T-cell (primary cell): Measurements from ENCODE around the gene PIGH. TPM values are rescaled to one million over a fixed set of nuclear protein-coding genes. Genes with fewer than 3 reads are reported as not detected.
A peak's percentile ranks its signal among the peaks of the same experiment; 100 is the strongest.

Source experiments
- ATAC-seq, 4 experiments: fragments of 200-7000 bp in 3 of 4; fragments of 150-1000 bp in 1 of 4; cut with Tn5 transposase; replicated peaks in 1 of 4; 1 replicate in 3 of 4; 2 replicates in 1 of 4; pipeline ENCODE4 v1.10.0; 2021; ENCODE audit warnings: moderate library complexity in 3 of 4, mild to moderate bottlenecking in 2 of 4, moderate number of reproducible peaks in 1 of 4
- CTCF ChIA-PET, 2 donors: fragments of 300-600 bp; sonication (Branson Sonifier 250); formaldehyde crosslinking; loops; one replicate each; lab custom pipeline; 2022; ENCODE audit warnings: antibody characterized with exemption in 2 of 2; lab: Charles Lee
- POLR2A ChIA-PET, 2 donors: fragments of 300-600 bp; sonication (Branson Sonifier 250); formaldehyde crosslinking; loops; one replicate each; lab custom pipeline; 2022; ENCODE audit warnings: antibody characterized with exemption in 2 of 2; lab: Charles Lee
- DNase-seq, 35 experiments: peaks; one replicate each; pipeline versions ENCODE4 v3.0.0 to v3.0.0-alpha.2; 2013 to 2023
- H3K27ac ChIP-seq: one replicate; pipeline ENCODE4 v1.5.1; 2013; ENCODE audit warnings: low read length
- H3K27me3 ChIP-seq, 2 experiments: replicated peaks in 1 of 2; 1 replicate in 1 of 2; 2 replicates in 1 of 2; pipeline versions ENCODE4 v1.6.1 to v1.7.0; 2013; ENCODE audit warnings: low read length in 1 of 2, mixed read lengths in 1 of 2; ENCODE audit not compliant: control insufficient read depth in 2 of 2, insufficient read depth in 2 of 2; ENCODE audit errors: extremely low read depth in 1 of 2
- H3K36me3 ChIP-seq, 2 donors: 1 replicate in 1 of 2; 2 replicates in 1 of 2; pipeline versions ENCODE4 v1.6.1 to v1.7.0; 2013; ENCODE audit warnings: low read length in 1 of 2; ENCODE audit not compliant: control insufficient read depth in 2 of 2, insufficient read depth in 1 of 2; ENCODE audit errors: extremely low read depth in 1 of 2
- H3K4me1 ChIP-seq, 2 experiments: 1 replicate in 1 of 2; 2 replicates in 1 of 2; pipeline versions ENCODE4 v1.6.1 to v1.7.0; 2013; ENCODE audit warnings: low read length in 2 of 2, mixed read lengths in 1 of 2; ENCODE audit not compliant: insufficient read depth in 2 of 2, control insufficient read depth in 1 of 2; ENCODE audit errors: extremely low read depth in 1 of 2
- H3K4me3 ChIP-seq, 2 donors: 1 replicate in 1 of 2; 2 replicates in 1 of 2; pipeline versions ENCODE4 v1.5.1 to v1.7.0; 2013; ENCODE audit warnings: mild to moderate bottlenecking in 2 of 2, low read length in 1 of 2, moderate library complexity in 1 of 2; ENCODE audit not compliant: control insufficient read depth in 1 of 2; ENCODE audit errors: extremely low read depth in 1 of 2
- H3K9me3 ChIP-seq: 2 replicates; pipeline ENCODE4 v1.7.0; 2013
- H3K27ac Mint-ChIP-seq, 2 donors: one replicate each; pipeline ENCODE4 v1.8.0; 2020 to 2021; ENCODE audit warnings: mild to moderate bottlenecking in 2 of 2, mixed read lengths in 2 of 2
- H3K27me3 Mint-ChIP-seq, 2 donors: one replicate each; pipeline ENCODE4 v1.8.0; 2021 to 2022; ENCODE audit warnings: mixed read lengths in 2 of 2
- H3K36me3 Mint-ChIP-seq: one replicate; pipeline ENCODE4 v1.8.0; 2021; ENCODE audit warnings: mixed read lengths
- H3K4me1 Mint-ChIP-seq, 3 donors: one replicate each; pipeline ENCODE4 v1.8.0; 2020 to 2022; ENCODE audit warnings: mixed read lengths in 3 of 3, mild to moderate bottlenecking in 1 of 3
- H3K4me3 Mint-ChIP-seq, 3 donors: one replicate each; pipeline ENCODE4 v1.8.0; 2020 to 2022; ENCODE audit warnings: mild to moderate bottlenecking in 3 of 3, mixed read lengths in 3 of 3, moderate library complexity in 3 of 3
- H3K9me3 Mint-ChIP-seq, 3 donors: one replicate each; pipeline ENCODE4 v1.8.0; 2020 to 2022; ENCODE audit warnings: mixed read lengths in 3 of 3
- WGBS: methylation state at CpG from one replicate; pipeline ENCODE4 v1.1.5; 2013; ENCODE audit warnings: missing lambda C conversion rate; ENCODE audit not compliant: insufficient coverage; 5-methylcytosine and 5-hydroxymethylcytosine counted together
- total RNA-seq, 35 experiments: library from RNA in 6 of 35; stranded (reverse) in 6 of 35; fragments of 120-200 nt in 1 of 35; gene quantifications; one replicate each; pipeline versions ENCODE4 v1.2.1 to v1.2.4 and lab custom pipeline; 2013 to 2026

Gene PIGH, protein sequence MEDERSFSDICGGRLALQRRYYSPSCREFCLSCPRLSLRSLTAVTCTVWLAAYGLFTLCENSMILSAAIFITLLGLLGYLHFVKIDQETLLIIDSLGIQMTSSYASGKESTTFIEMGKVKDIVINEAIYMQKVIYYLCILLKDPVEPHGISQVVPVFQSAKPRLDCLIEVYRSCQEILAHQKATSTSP
- 10 to 100 TPM; 28.7 to 46.8 (median 35.1) TPM for total RNA-seq
- total RNA-seq (2013), result 27.2 TPM
- 22.5 to 41.5 (median 30.4) reads per million in 29 experiments for total RNA-seq (lab: John Stamatoyannopoulos, UW)

DNA sequence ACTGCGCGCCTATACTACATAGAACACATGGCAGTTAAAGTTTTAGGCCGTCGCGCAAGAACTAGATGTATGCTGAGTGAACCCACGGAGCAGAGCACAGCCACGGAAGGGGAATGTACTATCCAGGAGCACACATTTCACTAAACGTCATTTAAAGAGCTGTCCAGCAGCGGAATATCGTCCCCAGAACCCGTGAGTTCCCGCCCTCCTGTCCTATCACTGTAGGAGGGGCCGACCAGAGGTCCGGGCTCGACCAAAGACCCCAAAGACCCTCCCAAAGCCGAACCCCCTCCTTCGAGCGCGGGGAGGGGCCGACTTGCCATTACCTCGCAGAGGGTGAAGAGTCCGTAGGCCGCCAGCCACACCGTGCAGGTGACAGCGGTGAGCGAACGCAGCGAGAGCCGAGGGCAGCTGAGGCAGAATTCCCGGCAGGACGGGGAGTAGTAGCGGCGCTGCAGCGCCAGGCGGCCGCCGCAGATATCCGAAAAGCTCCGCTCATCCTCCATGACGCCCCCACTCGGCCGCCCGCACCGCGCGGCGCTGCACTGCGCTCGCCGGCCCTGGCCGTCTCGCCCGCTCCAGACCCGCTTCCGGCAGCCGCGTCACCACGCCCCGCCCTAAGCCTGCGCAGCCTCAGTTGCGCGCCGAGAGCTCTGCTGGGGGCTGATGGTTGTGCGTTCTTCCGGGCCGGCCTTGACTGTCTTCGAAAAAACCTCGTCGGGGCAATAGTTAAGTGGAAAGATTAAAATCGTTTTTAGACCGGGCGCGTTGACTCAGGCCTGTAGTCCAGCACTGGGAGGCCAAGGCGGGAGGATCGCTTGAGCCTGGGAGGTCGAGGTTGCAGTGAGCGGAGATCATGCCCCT is at the start of gene PIGH:
Gene PIGH, minus strand, starts transcription at position 571 of the 864 bp plus-strand sequence. Its CDS starts 65 bp downstream, at position 506.
- Mint-ChIP-seq H3K36me3 (peaks cover 9% of the 10 kb centered on the region), H3K4me1 (peaks cover 37 to 52% (median 48%) of the 10 kb centered on the region in 3 donors), H3K4me3 (peak within 1 kb of the TSS; percentile 87 to 98 (median 98)), H3K27ac (peak within 1 kb of the TSS; percentile 94 to 95), H3K9me3 (no peaks in the 10 kb centered on the region), H3K27me3 (no peaks in the 10 kb centered on the region)
- H3K9me3 ChIP-seq, result no peaks in the 10 kb centered on the region
- ATAC-seq, result peak; percentile 97
- no peaks in the 10 kb centered on the region for H3K36me3 ChIP-seq
- peak; percentile 84 to 97 (median 92) for DNase-seq
- POLR2A ChIA-PET, result interaction anchor here (0.5 to 1.8 kb wide), 15 partner anchors 13 to 1811 kb away, joined by 3 to 9 read pairs (median 3); partner anchors contain the start of gene ARG2 (in 2 of the 2)
- peak within 1 kb of the TSS; percentile 88 to 90 for H3K4me3 ChIP-seq
- H3K27ac ChIP-seq, result peak within 1 kb of the TSS; percentile 87
- H3K4me1 ChIP-seq, result peaks cover 11 to 14% of the 10 kb centered on the region in 2 experiments
- 3% methylated on average over 73 of the region's 77 CpGs for WGBS
- CTCF ChIA-PET, result interaction anchor here (0.5 to 3.2 kb wide), 18 partner anchors 8 to 240 kb away, joined by 3 to 27 read pairs (median 4); partner anchors contain the start of genes ARG2 (in 1 of the 2), ATP6V1D (in 1 of the 2), RDH11 (in 1 of the 2) and RDH12 (in 1 of the 2)
- H3K27me3 ChIP-seq, result no peaks in the 10 kb centered on the region

GRCh38 chr14:67646131-67646530 is 46.1 kb upstream of the PIGH start:
- ATAC-seq (no peak), DNase-seq (no peak)
- CTCF ChIA-PET, result no interaction called here
- Histone ChIP-seq H3K36me3 (peaks cover 12 to 37% of the 10 kb centered on the region in 2 donors), H3K9me3 (no peaks in the 10 kb centered on the region), H3K27ac (no peak overlapping the region), H3K4me3 (no peak overlapping the region), H3K27me3 (no peaks in the 10 kb centered on the region), H3K4me1 (no peaks in the 10 kb centered on the region)
- POLR2A ChIA-PET, result no interaction called here
- peaks cover 5 to 6% (median 6%) of the 10 kb centered on the region in 3 donors for H3K4me1 Mint-ChIP-seq
- H3K9me3 Mint-ChIP-seq, result no peaks in the 10 kb centered on the region
- H3K4me3 Mint-ChIP-seq, result no peak overlapping the region
- no CpG with 5 or more reads among the region's 3 CpGs for WGBS
- no peak overlapping the region for H3K27ac Mint-ChIP-seq
- H3K36me3 Mint-ChIP-seq, result peaks cover 35% of the 10 kb centered on the region
- H3K27me3 Mint-ChIP-seq, result no peaks in the 10 kb centered on the region

DNA sequence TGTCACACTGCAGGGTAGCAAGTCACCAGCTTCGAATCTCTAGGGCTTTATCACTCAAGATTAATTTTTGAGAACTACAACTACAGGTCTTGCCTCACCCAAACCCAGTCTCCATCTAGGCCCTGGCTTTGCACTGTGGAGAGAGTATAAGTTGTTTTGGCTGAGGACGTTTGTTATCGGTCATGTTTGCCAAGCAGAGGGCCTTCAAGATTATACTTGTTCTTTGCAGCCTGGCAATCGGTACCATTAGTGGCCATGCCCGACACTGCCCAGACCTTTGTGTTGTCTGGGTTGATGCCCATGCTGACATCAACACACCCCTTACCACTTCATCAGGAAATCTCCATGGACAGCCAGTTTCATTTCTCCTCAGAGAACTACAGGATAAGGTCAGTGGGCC is 45.3 kb upstream of the PIGH start:
- H3K27me3 ChIP-seq, result no peaks in the 10 kb centered on the region
- ChIA-PET POLR2A (no interaction called here), CTCF (interaction anchor here in 1 of 2 donors (0.7 kb wide), 1 partner anchor 9 kb away, joined by 3 read pairs; no protein-coding TSS in a partner anchor)
- H3K27me3 Mint-ChIP-seq, result no peaks in the 10 kb centered on the region
- H3K4me3 Mint-ChIP-seq, result no peak overlapping the region
- no peaks in the 10 kb centered on the region for H3K9me3 Mint-ChIP-seq
- H3K36me3 Mint-ChIP-seq, result peaks cover 29% of the 10 kb centered on the region
- no peaks in the 10 kb centered on the region for H3K4me1 ChIP-seq
- H3K9me3 ChIP-seq, result no peaks in the 10 kb centered on the region
- no peak overlapping the region for H3K27ac ChIP-seq
- no peak overlapping the region for H3K27ac Mint-ChIP-seq
- DNase-seq (no peak), ATAC-seq (no peak)
- peaks cover 8 to 30% of the 10 kb centered on the region in 2 donors for H3K36me3 ChIP-seq
- peaks cover 5 to 6% (median 6%) of the 10 kb centered on the region in 3 donors for H3K4me1 Mint-ChIP-seq
- no peak overlapping the region for H3K4me3 ChIP-seq
- 100% methylated on average over 3 of the region's 5 CpGs for WGBS

DNA sequence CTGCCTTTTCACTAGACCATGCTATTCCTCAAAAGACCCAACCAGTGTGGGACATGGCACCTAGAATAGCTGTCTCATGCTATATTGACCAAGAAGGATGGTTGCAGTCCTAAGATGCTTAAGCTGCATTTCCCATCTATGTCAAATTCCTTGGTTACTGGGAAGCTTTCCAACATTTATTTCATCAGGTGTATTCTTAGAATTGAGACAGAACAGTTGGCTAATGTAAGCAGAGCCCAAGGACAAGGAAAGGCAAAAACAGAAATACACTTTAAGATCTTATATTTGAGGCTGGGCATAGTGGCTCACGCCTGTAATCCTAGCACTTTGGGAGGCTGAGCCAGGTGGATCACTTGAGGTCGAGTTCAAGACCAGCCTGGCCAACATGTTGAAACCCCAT is 44.4 kb upstream of the PIGH start:
- Histone ChIP-seq H3K4me1 (no peaks in the 10 kb centered on the region), H3K4me3 (no peak overlapping the region), H3K9me3 (no peaks in the 10 kb centered on the region), H3K36me3 (peaks cover 3 to 20% of the 10 kb centered on the region in 2 donors), H3K27ac (no peak overlapping the region), H3K27me3 (no peaks in the 10 kb centered on the region)
- ATAC-seq (no peak), DNase-seq (no peak)
- no peak overlapping the region for H3K4me3 Mint-ChIP-seq
- H3K4me1 Mint-ChIP-seq, result peaks cover 5 to 6% (median 6%) of the 10 kb centered on the region in 3 donors
- 60% methylated on average over 1 of the region's 2 CpGs for WGBS
- peaks cover 22% of the 10 kb centered on the region for H3K36me3 Mint-ChIP-seq
- no peak overlapping the region for H3K27ac Mint-ChIP-seq
- no peaks in the 10 kb centered on the region for H3K9me3 Mint-ChIP-seq
- H3K27me3 Mint-ChIP-seq, result no peaks in the 10 kb centered on the region
- ChIA-PET CTCF (no interaction called here), POLR2A (interaction anchor here in 1 of 2 donors (1.4 kb wide), 1 partner anchor 14 kb away, joined by 4 read pairs; no protein-coding TSS in a partner anchor)

DNA sequence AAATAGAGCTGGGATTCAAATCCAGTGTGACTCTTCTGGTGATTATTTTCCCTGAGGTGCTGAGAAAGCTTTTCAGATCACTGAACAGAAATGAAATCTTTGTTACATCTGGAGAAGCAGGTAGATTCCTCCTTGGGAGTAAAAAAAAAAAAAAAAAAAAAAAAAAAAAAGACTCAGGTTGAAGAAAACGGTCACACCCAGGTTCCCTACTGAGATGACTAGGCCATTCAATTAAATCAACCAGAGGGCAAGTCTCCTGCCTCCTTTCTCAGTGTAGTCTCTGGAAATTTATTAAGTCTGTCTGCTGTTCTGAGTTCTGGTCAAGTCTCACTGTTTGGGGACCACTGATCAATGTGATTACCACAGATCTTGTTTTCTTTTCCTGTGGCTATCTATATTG is 43.6 kb upstream of the PIGH start:
- Histone ChIP-seq H3K27ac (no peak overlapping the region), H3K9me3 (no peaks in the 10 kb centered on the region), H3K4me3 (no peak overlapping the region), H3K36me3 (peaks cover 3 to 13% of the 10 kb centered on the region in 2 donors), H3K27me3 (no peaks in the 10 kb centered on the region), H3K4me1 (no peaks in the 10 kb centered on the region)
- WGBS, result no CpG with 5 or more reads among the region's 1 CpG
- peaks cover 17% of the 10 kb centered on the region for H3K36me3 Mint-ChIP-seq
- DNase-seq (no peak), ATAC-seq (no peak)
- no peak overlapping the region for H3K4me3 Mint-ChIP-seq
- CTCF ChIA-PET, result interaction anchor here (0.6 kb wide), 2 partner anchors 59 to 77 kb away, joined by 8 read pairs; no protein-coding TSS in a partner anchor
- peak overlapping the region; percentile 2 to 38 for H3K27ac Mint-ChIP-seq
- H3K9me3 Mint-ChIP-seq, result no peaks in the 10 kb centered on the region
- H3K27me3 Mint-ChIP-seq, result no peaks in the 10 kb centered on the region
- POLR2A ChIA-PET, result interaction anchor here in 1 of 2 donors (1.4 kb wide), 1 partner anchor 14 kb away, joined by 4 read pairs; no protein-coding TSS in a partner anchor
- peaks cover 5 to 6% (median 6%) of the 10 kb centered on the region in 3 donors for H3K4me1 Mint-ChIP-seq
